ENCODE measurements around the gene KIF1A.
A peak's percentile ranks its signal among the peaks of the same experiment; 100 is the strongest.

Gene KIF1A

DNA sequence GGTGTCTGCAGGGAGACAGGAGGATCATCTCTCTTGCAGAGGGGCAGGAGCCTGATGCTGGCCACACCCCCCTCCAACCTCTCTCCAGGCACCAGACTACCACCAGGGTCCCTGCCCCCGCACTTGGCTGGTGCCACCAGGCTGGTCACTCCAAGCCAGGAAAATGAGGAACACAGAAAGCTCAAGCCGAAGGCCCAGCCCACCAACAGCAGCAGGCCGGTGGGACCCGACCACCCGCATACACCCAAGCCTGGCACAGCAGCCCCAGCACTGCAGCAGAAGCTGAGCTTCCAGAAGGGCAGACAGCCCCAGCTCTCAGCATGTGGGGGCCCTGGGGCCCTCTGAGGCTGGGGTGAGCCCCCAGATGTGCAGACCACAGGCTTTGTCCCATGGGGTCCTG lies 52.7 kb downstream of the KIF1A start:
- DNase-seq (ENCODE audit: low read depth), result no peak

DNA sequence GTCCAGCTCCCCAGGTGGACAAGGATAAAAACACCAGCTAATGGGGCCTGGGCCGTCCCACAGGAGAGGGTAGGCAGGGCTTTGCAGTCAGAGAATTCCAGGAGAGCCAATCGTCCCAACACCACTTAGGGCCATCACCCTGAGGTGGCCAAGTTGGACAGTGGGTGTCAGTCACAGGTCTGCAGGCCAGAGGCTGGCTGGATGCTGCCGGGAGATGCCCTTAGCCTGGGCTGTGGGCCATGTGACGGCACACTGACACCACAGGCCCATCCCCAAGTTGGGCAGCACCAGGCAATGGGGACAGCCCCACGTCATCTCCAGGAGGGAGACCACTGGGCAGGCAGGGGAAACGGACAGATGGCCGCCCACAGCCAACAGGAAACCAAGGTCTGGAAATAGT lies 53.9 kb downstream of the KIF1A start:
- no peak for DNase-seq (ENCODE audit: low read depth)

DNA sequence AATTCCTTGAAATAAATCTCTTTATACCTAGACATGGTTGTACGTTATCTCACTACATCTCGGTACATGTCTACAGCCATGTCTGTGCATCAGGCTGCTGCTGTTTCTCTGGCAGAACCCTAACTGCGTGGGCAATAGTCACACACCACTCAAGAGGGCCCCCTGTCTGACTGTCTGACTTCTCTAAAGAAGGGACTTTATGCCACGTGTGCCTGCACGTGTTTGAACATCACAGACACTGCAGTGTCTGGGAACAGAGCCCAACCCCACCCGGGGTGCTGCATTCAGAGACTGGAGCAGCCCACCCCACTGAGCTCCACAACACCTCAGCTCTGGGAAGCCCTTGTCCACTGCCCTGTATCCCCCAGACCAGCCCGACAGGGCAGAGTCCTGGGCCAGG lies 55.0 kb downstream of the KIF1A start:
- DNase-seq (ENCODE audit: low read depth), result no peak

DNA sequence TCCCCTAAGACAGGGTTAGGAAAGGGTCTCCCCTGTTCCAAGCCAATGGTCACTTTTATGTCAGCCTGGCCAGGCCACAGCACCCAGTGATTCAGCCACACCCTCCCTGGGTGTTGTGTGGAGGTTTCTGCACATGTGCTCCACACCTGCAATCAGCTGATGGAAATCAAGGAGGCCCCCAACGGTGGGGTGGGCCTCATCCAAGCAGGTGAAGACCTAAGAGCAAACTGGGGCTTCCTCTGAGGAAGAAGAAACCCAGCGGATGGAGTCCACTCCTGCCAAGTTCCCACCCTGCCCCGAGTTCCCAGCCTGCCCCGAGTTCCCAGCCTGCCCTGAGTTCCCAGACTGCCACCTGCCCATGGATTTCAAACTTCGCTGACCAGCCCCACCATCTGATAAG lies 55.4 kb downstream of the KIF1A start:
- DNase-seq (ENCODE audit: low read depth), result no peak

DNA sequence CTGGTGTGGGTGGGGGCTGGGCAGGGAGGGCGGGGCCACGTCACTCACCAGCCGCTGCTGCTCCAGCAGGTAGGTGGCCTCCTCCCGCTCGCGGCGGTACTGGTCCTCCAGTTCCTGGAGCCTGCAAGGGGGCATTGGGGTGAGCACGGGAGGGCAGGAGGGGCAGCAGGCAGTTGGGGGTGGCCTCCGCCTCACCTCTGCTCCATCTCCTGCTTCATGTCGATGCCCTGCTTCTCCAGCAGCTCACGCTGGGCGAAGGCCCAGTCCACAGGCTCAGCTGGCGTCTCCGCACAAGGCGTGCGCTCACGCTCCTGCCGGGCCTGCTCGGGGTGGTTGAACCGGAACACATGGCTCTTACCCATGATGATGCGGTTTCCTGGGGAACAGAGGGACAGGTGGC lies 57.0 kb downstream of the KIF1A start:
- no peak for DNase-seq (ENCODE audit: low read depth)

GRCh38 chr2:240762249-240762648 lies 57.8 kb downstream of the KIF1A start:
- no peak for DNase-seq (ENCODE audit: low read depth)

DNA sequence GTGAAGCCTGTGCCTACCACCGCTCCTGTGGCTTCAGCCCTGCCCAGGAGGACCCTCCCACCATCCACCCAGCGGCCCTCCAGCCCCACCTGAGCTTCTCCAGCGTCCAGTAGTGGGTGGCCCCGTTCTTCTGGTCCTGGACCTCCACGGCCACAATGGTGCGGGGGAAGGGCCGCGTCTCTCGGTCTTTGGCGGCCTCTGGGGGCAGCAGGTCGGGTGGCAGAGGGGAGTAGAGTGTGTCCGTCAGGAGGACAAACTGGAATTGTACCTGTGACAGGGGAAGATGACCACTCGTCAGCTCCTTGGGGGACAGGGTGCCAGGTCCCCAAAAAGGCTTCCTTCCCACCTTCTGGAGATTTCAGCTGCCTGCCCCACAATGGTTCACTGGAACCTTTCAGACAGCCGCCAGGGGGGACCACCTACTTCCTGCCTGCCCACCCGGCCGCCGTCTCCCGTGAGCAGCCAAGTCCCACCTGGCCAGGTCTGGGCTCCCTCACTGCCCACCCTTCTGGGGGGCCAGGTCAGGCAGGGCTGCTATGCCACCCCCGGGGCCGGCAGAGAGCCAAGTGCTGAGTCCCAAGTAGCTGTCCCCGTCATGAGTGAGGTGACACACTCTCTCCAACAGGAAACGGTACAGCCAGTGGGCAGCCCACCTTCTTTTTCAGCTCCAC lies 59.3 kb downstream of the KIF1A start:
- no peak for DNase-seq (ENCODE audit: low read depth)

- no peak for DNase-seq (ENCODE audit: low read depth)
Measured at GRCh38 chr2:240760121-240760520, 59.9 kb downstream of the KIF1A start.

- no peak for DNase-seq (ENCODE audit: low read depth)
Measured at GRCh38 chr2:240759459-240759858, 60.6 kb downstream of the KIF1A start.

GRCh38 chr2:240757086-240757614 lies 62.9 kb downstream of the KIF1A start:
- no peak for DNase-seq (ENCODE audit: low read depth)

GRCh38 chr2:240752209-240752608 lies 67.8 kb downstream of the KIF1A start:
- no peak for DNase-seq (ENCODE audit: low read depth)

DNA sequence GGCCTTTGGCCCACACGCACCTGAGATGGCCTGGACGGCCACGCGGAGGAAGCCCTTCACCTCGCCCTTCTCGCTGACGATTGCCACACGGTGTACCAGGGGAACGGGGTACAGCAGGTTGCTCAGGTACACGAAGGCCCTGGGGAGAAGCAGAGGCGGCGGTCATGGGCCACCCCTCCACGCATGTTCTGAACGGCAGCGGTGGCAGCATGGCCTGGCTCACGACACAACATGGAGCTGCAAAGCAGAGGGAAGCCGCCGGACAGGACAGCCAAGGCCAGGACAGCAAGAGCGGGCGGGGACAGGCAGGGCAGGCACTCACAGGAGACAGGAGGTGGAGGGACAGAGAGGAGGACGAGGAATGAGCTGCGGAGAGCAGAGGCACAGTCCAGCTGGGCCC lies 69.6 kb downstream of the KIF1A start:
- DNase-seq (ENCODE audit: low read depth), result no peak

DNA sequence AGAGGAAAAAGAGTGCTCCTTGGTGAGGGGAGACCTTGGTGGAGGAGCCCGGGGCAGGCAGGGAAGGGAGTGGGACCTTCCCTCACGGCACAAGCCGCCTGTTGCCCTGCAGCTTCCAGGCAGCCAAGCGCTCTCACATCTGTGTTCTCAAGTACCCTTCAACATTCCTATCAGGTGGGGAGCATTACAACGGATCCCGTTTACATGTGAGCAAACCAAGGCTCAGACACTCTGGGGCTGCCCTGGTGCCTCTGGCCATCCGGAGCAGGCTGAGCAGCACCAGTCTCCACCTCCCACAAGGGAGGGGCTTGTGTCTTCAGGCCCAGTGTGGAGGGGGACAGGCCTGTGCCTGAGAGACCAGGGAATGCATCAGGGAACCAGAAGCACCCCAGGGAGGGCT lies 70.5 kb downstream of the KIF1A start:
- DNase-seq (ENCODE audit: low read depth), result no peak

DNA sequence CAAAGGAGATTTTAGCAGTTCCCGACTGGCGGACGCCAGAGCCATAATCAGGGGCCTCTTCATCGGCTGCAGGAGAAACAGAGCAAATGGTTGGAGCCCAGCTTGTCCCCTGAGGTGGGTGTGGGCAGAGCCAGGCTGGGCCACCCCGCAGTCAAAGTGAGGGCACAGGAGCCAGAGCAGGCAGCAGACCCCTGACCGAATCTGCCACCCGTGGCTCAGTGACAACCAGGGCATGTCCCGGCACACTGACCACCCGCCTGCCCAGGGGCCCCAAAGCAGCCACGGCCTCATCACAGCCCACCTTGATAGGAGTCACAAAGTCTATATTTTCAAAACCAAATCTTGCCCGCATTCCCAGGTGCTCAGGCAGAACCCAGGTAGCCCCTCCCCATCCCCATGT lies 72.8 kb downstream of the KIF1A start:
- DNase-seq (ENCODE audit: low read depth), result no peak

- no peak for DNase-seq (ENCODE audit: low read depth)
Measured at GRCh38 chr2:240746671-240747070, 73.3 kb downstream of the KIF1A start.

DNA sequence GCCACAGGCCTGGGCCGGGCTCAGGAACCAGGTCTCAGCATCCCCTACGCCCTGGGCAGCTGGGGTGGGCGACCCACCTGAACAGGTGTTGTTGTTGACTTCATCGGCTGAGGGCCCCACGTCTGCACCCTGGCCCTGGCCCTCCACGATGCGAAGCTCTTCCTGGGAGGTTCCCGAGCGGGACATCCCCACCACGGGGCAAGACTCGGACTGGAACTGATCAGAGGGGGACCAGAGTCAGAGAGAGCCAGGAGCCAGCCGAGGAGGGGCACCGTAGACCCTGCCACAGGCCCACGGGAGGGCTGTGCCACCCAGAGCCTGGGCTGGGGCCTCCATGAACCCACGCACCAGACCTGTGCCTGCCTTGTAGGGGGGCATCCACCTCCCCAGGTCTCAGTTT lies 74.1 kb downstream of the KIF1A start:
- no peak for DNase-seq (ENCODE audit: low read depth)

- DNase-seq (ENCODE audit: low read depth), result no peak
Measured at GRCh38 chr2:240745456-240745855, 74.6 kb downstream of the KIF1A start.

DNA sequence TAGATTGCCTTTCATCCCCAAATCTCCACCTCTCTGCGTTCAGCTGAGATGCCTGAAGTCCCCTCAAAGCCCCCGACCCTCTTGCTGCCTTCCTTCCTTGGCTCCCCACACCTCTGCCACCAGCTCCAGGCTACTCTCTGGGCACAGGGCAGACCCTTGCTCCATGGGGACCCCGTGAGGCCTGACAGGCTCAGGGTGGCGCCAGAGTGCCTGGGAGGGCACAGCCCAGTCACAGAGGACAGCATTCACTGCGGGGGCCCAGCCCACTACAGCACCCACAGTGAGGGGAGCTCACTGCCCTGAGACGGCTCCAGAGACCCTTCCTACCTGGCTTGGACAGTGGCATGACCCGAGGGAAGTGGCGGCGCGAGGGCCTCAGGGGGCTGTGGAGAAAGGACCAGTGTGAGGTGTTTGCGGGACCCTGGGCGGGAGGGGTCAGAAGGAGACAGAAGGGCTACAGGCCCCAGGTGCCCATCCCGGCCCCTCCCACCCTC lies 77.4 kb downstream of the KIF1A start:
- DNase-seq (ENCODE audit: low read depth), result no peak

DNA sequence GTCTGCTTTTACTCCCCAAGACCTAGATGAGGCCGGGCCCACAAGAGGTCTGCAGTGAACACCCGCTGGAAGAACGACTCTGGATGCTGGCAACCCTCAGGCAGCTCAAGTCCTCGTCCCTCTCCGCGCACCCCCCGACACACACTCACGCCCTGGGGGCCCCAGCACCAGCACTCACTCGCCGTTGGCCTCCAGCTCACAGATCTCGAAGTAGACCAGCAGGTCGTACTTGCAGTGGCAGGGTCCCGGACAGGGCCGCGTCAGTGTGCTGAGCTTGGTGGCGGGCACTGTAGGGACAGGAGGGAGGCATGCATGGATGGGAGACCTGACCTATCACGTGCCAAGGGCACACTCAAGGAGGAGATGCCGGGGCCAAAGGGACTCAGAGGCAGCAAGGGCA lies 78.9 kb downstream of the KIF1A start:
- DNase-seq (ENCODE audit: low read depth), result no peak

DNA sequence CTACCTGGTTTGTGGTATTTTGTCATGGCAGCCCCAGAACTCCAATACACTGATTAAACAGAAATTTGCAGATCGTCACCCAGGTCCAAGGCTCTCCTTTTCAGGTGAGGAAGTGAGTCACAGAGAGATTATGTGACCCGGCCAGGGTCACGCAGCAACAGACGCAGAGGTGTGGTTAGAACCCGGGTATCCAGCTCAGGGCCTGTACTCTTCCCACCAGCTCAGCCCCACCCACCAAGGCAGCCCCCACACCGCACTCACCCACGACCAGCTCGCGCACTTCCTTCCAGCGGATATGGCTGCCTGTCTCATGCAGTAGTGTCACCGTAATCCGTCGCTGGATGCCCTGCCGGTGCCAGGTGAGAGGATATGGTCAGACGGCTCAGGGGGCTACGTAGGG lies 80.2 kb downstream of the KIF1A start:
- DNase-seq (ENCODE audit: low read depth), result peak; percentile 44

GRCh38 chr2:240737958-240738357 lies 82.1 kb downstream of the KIF1A start:
- no peak for DNase-seq (ENCODE audit: low read depth)

DNA sequence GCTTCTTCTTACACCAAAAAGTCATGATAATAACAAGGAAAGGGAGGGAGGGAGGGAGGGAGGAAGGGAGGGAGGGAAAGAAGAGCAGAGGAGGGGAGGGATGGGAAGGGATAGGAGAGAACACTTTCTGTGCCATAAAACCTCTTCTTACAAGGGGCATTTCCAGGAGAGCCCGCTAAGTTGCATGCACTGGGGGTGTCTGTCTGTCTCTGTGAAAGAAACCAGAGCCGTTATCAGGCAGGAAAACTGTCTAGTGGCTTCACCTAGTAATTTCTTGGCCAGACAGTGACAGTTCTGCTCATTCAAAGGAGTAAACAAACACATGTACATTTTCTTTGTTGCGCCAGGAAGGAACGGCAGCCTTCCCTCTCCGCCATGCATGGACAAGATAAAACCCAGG lies 82.5 kb downstream of the KIF1A start:
- DNase-seq (ENCODE audit: low read depth), result no peak

DNA sequence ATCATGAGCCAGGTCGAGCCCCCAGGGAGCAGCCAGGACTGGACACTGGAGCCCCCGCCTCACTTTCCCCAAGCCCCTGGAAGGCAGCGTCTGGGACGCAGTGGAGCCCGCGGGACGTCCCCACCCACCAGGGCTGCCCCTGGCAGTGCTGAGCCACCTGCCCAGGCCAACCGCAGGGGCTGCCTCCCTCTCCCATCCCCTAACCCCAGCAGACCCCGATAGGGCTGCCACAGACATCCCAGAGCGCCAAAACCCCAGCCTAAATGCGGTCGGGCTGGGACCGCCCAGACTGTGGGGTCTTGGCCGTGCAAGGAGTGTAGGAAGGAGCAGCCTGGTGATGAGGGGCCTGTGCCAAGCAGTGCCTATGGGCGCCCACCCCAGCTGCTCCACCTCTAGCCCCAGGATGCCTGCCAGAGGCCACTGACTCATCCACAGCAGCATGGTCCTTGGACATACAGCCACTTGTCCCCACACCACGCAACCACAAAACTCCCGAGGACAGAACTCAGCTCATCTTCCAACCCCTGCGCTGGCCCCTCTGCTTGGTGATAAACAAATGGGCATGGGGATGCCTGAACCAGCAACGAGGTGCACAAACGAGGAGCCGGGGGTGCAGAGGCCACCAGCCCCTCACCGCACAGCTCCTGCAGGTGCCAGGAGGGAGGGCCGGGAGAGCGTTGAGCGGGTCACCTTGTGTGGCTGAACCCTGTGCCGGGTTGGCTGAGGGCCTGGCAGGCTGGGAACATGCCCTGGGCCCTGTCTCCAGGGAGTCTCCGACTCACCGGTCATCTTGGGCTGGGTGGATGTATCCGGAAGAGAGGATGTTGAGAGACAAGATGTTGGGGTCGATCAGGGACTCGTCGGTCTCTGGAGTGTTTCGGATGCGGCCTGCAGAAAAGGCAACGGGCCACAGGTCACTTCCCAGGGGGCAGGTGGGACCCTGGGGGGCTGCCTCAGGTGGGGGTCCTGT lies 83.5 kb downstream of the KIF1A start:
- no peak for DNase-seq (ENCODE audit: low read depth)

Measured in T-helper 22 cell (primary cell).